Mesenchymal stem cell (in vitro differentiated cells and primary cell): ENCODE measurements around the gene PKD1L1.

Experiments
- DNase-seq: peaks from one replicate; pipeline ENCODE4 v3.0.0-alpha.2; 2013
- H2AFZ ChIP-seq: one replicate; pipeline ENCODE4 v1.6.1; 2013; ENCODE audit warnings: low read depth, mild to moderate bottlenecking, control low read depth, inconsistent platforms, low read length, moderate library complexity
- H2AK5ac ChIP-seq: 2 replicates; pipeline ENCODE4 v1.6.1; 2013; ENCODE audit warnings: low read length, moderate library complexity, mild to moderate bottlenecking, inconsistent platforms; ENCODE audit not compliant: severe bottlenecking
- H2BK120ac ChIP-seq: one replicate; pipeline ENCODE4 v1.6.1; 2013; ENCODE audit warnings: low read depth, mild to moderate bottlenecking, inconsistent platforms, low read length, moderate library complexity
- H2BK12ac ChIP-seq, 2 experiments: one replicate each; pipeline ENCODE4 v1.6.1; 2013; ENCODE audit warnings: inconsistent platforms in 2 of 2, low read length in 2 of 2, mild to moderate bottlenecking in 2 of 2, moderate library complexity in 2 of 2, control low read depth in 1 of 2
- H2BK15ac ChIP-seq: one replicate; pipeline ENCODE4 v1.6.1; 2013; ENCODE audit warnings: mild to moderate bottlenecking, low read depth, inconsistent platforms; ENCODE audit not compliant: poor library complexity, severe bottlenecking
- H2BK5ac ChIP-seq: 2 replicates; pipeline ENCODE4 v1.6.1; 2013; ENCODE audit warnings: low read depth, mild to moderate bottlenecking, low read length, control low read depth, inconsistent platforms; ENCODE audit not compliant: poor library complexity, severe bottlenecking
- H3K14ac ChIP-seq, 2 experiments: one replicate each; pipeline ENCODE4 v1.6.1; 2013; ENCODE audit warnings: inconsistent platforms in 2 of 2, low read length in 2 of 2, control low read depth in 1 of 2, mild to moderate bottlenecking in 1 of 2, moderate library complexity in 1 of 2
- H3K18ac ChIP-seq, 2 experiments: one replicate each; pipeline ENCODE4 v1.6.1; 2013; ENCODE audit warnings: inconsistent platforms in 2 of 2, low read length in 2 of 2, control low read depth in 1 of 2, low read depth in 1 of 2, mild to moderate bottlenecking in 1 of 2
- H3K23ac ChIP-seq, 2 experiments: one replicate each; pipeline ENCODE4 v1.6.1; 2013; ENCODE audit warnings: inconsistent platforms in 2 of 2, low read length in 2 of 2, mild to moderate bottlenecking in 2 of 2, moderate library complexity in 2 of 2, control low read depth in 1 of 2
- H3K27ac ChIP-seq: 2 replicates; pipeline ENCODE4 v1.5.1; 2013; ENCODE audit warnings: mild to moderate bottlenecking, moderate library complexity, low read length, control low read depth, inconsistent platforms; ENCODE audit not compliant: poor library complexity, severe bottlenecking
- H3K27me3 ChIP-seq, 2 experiments: 2 replicates each; pipeline versions ENCODE4 v1.6.1 to v1.7.0; 2013; ENCODE audit warnings: low read length in 2 of 2, mild to moderate bottlenecking in 2 of 2, moderate library complexity in 2 of 2, control low read depth in 1 of 2, inconsistent platforms in 1 of 2; ENCODE audit not compliant: control insufficient read depth in 1 of 2, insufficient read depth in 1 of 2
- H3K36me3 ChIP-seq, 2 experiments: 2 replicates each; pipeline versions ENCODE4 v1.6.1 to v1.7.0; 2013; ENCODE audit warnings: low read length in 2 of 2, control low read depth in 1 of 2, inconsistent platforms in 1 of 2, low read depth in 1 of 2, mild to moderate bottlenecking in 1 of 2; ENCODE audit not compliant: insufficient read depth in 2 of 2, control insufficient read depth in 1 of 2
- H3K4ac ChIP-seq, 2 experiments: one replicate each; pipeline ENCODE4 v1.6.1; 2013; ENCODE audit warnings: inconsistent platforms in 2 of 2, low read length in 2 of 2, mild to moderate bottlenecking in 2 of 2, moderate library complexity in 2 of 2, control low read depth in 1 of 2, low read depth in 1 of 2
- H3K4me1 ChIP-seq: 2 replicates; pipeline ENCODE4 v1.6.1; 2013; ENCODE audit warnings: low read depth, low read length, control low read depth; ENCODE audit not compliant: control insufficient read depth, insufficient read depth
- H3K4me2 ChIP-seq: 2 replicates; pipeline ENCODE4 v1.6.1; 2013; ENCODE audit warnings: low read length, mild to moderate bottlenecking, inconsistent platforms; ENCODE audit not compliant: poor library complexity, severe bottlenecking
- H3K4me3 ChIP-seq, 2 experiments: 2 replicates each; pipeline versions ENCODE4 v1.5.1 to v1.7.0; 2013; ENCODE audit warnings: low read length in 2 of 2, mild to moderate bottlenecking in 2 of 2, control low read depth in 1 of 2, low read depth in 1 of 2; ENCODE audit not compliant: insufficient read depth in 1 of 2
- H3K79me1 ChIP-seq: replicated peaks from 2 replicates; pipeline ENCODE4 v1.6.1; 2013; ENCODE audit warnings: mild to moderate bottlenecking, control low read depth, low read length, inconsistent platforms; ENCODE audit not compliant: poor library complexity, severe bottlenecking
- H3K9ac ChIP-seq: 2 replicates; pipeline ENCODE4 v1.7.0; 2013; ENCODE audit warnings: mild to moderate bottlenecking, low read length, moderate library complexity
- H3K9me3 ChIP-seq: 2 replicates; pipeline ENCODE4 v1.7.0; 2013; ENCODE audit warnings: mild to moderate bottlenecking, low read length; ENCODE audit not compliant: control insufficient read depth
- H4K8ac ChIP-seq: one replicate; pipeline ENCODE4 v1.6.1; 2013; ENCODE audit warnings: inconsistent platforms, mild to moderate bottlenecking, low read length, moderate library complexity
- H4K91ac ChIP-seq: one replicate; pipeline ENCODE4 v1.6.1; 2013; ENCODE audit warnings: mild to moderate bottlenecking, low read length, inconsistent platforms
- WGBS: methylation state at CpG from one replicate; pipeline ENCODE4 v1.1.7; 2013; ENCODE audit warnings: mixed read lengths; 5-methylcytosine and 5-hydroxymethylcytosine counted together

The PKD1L1 gene

GRCh38 chr7:47836080-47836479, 112.2 kb downstream of the PKD1L1 start:
- WGBS: 91% methylated on average over 11 of the region's 11 CpGs

GRCh38 chr7:47833211-47833610, 115.1 kb downstream of the PKD1L1 start:
- no peaks in the 10 kb centered on the region for H3K36me3 ChIP-seq
- no peak overlapping the region for H2BK5ac ChIP-seq
- H4K8ac ChIP-seq: no peak overlapping the region
- no peaks in the 10 kb centered on the region for H3K79me1 ChIP-seq
- no peak overlapping the region for H2BK120ac ChIP-seq
- no peak overlapping the region for H3K23ac ChIP-seq
- no peak overlapping the region for H3K4me2 ChIP-seq
- no peak overlapping the region for H3K4me3 ChIP-seq
- no peak overlapping the region for H4K91ac ChIP-seq
- H3K27ac ChIP-seq: no peak overlapping the region
- H3K18ac ChIP-seq: no peak overlapping the region
- H3K9ac ChIP-seq: no peak overlapping the region
- peaks cover 3% of the 10 kb centered on the region for H3K4me1 ChIP-seq
- H3K14ac ChIP-seq: no peak overlapping the region
- WGBS: 98% methylated on average over 8 of the region's 8 CpGs
- H2AFZ ChIP-seq: no peak overlapping the region
- H3K27me3 ChIP-seq: peaks cover 0 to 45% of the 10 kb centered on the region in 2 experiments
- H3K4ac ChIP-seq: no peak overlapping the region
- DNase-seq: no peak
- H2AK5ac ChIP-seq: no peak overlapping the region
- H3K9me3 ChIP-seq: no peaks in the 10 kb centered on the region
- H2BK12ac ChIP-seq: no peak overlapping the region
- H2BK15ac ChIP-seq: no peak overlapping the region

More at GRCh38 chr7:47836080-47836479, 112.2 kb downstream of the PKD1L1 start:
- H3K4me1 ChIP-seq: no peaks in the 10 kb centered on the region
- H4K8ac ChIP-seq: no peak overlapping the region
- no peak overlapping the region for H2BK120ac ChIP-seq
- no peaks in the 10 kb centered on the region for H3K9me3 ChIP-seq
- no peaks in the 10 kb centered on the region for H3K36me3 ChIP-seq
- H2BK12ac ChIP-seq: no peak overlapping the region
- peaks cover 0 to 39% of the 10 kb centered on the region in 2 experiments for H3K27me3 ChIP-seq
- no peak overlapping the region for H3K23ac ChIP-seq
- H3K18ac ChIP-seq: no peak overlapping the region
- no peak overlapping the region for H3K4me3 ChIP-seq
- H2AK5ac ChIP-seq: no peak overlapping the region
- H3K4me2 ChIP-seq: no peak overlapping the region
- H3K4ac ChIP-seq: no peak overlapping the region
- H2BK5ac ChIP-seq: no peak overlapping the region
- no peak for DNase-seq
- no peaks in the 10 kb centered on the region for H3K79me1 ChIP-seq
- H2AFZ ChIP-seq: no peak overlapping the region
- H2BK15ac ChIP-seq: no peak overlapping the region
- no peak overlapping the region for H3K27ac ChIP-seq
- no peak overlapping the region for H3K14ac ChIP-seq
- no peak overlapping the region for H4K91ac ChIP-seq
- no peak overlapping the region for H3K9ac ChIP-seq

- no peak overlapping the region for H2BK12ac ChIP-seq
- H3K27ac ChIP-seq: no peak overlapping the region
- H3K27me3 ChIP-seq: peaks cover 0 to 49% of the 10 kb centered on the region in 2 experiments
- 97% methylated on average over 10 of the region's 10 CpGs for WGBS
- H2BK5ac ChIP-seq: no peak overlapping the region
- no peak overlapping the region for H4K91ac ChIP-seq
- no peak overlapping the region for H2AK5ac ChIP-seq
- no peaks in the 10 kb centered on the region for H3K79me1 ChIP-seq
- no peak overlapping the region for H2BK15ac ChIP-seq
- peaks cover 5% of the 10 kb centered on the region for H3K4me1 ChIP-seq
- H3K4me2 ChIP-seq: no peak overlapping the region
- peak overlapping the region in 1 of 2 experiments; percentile 28 for H3K18ac ChIP-seq
- H3K4me3 ChIP-seq: no peak overlapping the region
- H3K36me3 ChIP-seq: no peaks in the 10 kb centered on the region
- H3K9ac ChIP-seq: no peak overlapping the region
- H3K23ac ChIP-seq: no peak overlapping the region
- no peak overlapping the region for H4K8ac ChIP-seq
- no peak overlapping the region for H3K4ac ChIP-seq
- no peak for DNase-seq
- no peak overlapping the region for H3K14ac ChIP-seq
- H2AFZ ChIP-seq: no peak overlapping the region
- no peaks in the 10 kb centered on the region for H3K9me3 ChIP-seq
- no peak overlapping the region for H2BK120ac ChIP-seq
These were observed 116.1 kb downstream of the PKD1L1 start for GRCh38 chr7:47832105-47832715.

- no peak overlapping the region for H2BK12ac ChIP-seq
- H2AK5ac ChIP-seq: no peak overlapping the region
- no peak overlapping the region for H3K4me2 ChIP-seq
- peaks cover 7% of the 10 kb centered on the region for H3K4me1 ChIP-seq
- no peak overlapping the region for H3K9ac ChIP-seq
- no peak overlapping the region for H2AFZ ChIP-seq
- no peak overlapping the region for H3K18ac ChIP-seq
- WGBS: 91% methylated on average over 4 of the region's 5 CpGs
- no peaks in the 10 kb centered on the region for H3K79me1 ChIP-seq
- no peak for DNase-seq
- H3K4ac ChIP-seq: no peak overlapping the region
- H3K27me3 ChIP-seq: peaks cover 0 to 35% of the 10 kb centered on the region in 2 experiments
- H4K8ac ChIP-seq: no peak overlapping the region
- H3K27ac ChIP-seq: no peak overlapping the region
- H2BK5ac ChIP-seq: no peak overlapping the region
- no peak overlapping the region for H3K14ac ChIP-seq
- H3K23ac ChIP-seq: no peak overlapping the region
- H3K36me3 ChIP-seq: no peaks in the 10 kb centered on the region
- H3K4me3 ChIP-seq: no peak overlapping the region
- H2BK15ac ChIP-seq: no peak overlapping the region
- no peak overlapping the region for H4K91ac ChIP-seq
- H2BK120ac ChIP-seq: no peak overlapping the region
- H3K9me3 ChIP-seq: no peaks in the 10 kb centered on the region
These were observed 118.3 kb downstream of the PKD1L1 start for GRCh38 chr7:47830015-47830414.
